Inflammatory macrophage treated with lipopolysaccharide for 1 hour (primary cell): ENCODE measurements around the gene MGA.

Experiments
- DNase-seq, 2 donors: peaks; one replicate each; pipeline ENCODE4 v3.0.0-alpha.2; 2020 to 2022

Gene MGA

GRCh38 chr15:41660235-41661077 lies at the start of gene MGA:
TSS of gene MGA (plus strand) at chr15:41660405.
- DNase-seq, result peak; percentile 89 to 92

GRCh38 chr15:41620536-41621199 lies 39.5 kb upstream of the MGA start:
- DNase-seq, result no peak

- DNase-seq, result peak; percentile 43 to 53
Measured at GRCh38 chr15:41621200-41622193, 38.7 kb upstream of the MGA start.

- no peak for DNase-seq
Measured at GRCh38 chr15:41622901-41623300, 37.3 kb upstream of the MGA start.

GRCh38 chr15:41627203-41627602 lies 33.0 kb upstream of the MGA start:
- DNase-seq, result no peak

- peak; percentile 69 to 91 for DNase-seq
Measured at GRCh38 chr15:41629463-41629862, 30.7 kb upstream of the MGA start.

GRCh38 chr15:41629883-41630282 lies 30.3 kb upstream of the MGA start:
- no peak for DNase-seq

- peak in 1 of 2 donors; percentile 18 for DNase-seq
Measured at GRCh38 chr15:41630616-41631217, 29.5 kb upstream of the MGA start.

GRCh38 chr15:41631880-41632470 lies 28.2 kb upstream of the MGA start:
- no peak for DNase-seq

GRCh38 chr15:41633609-41634008 lies 26.6 kb upstream of the MGA start:
- DNase-seq, result peak; percentile 11 to 19

- DNase-seq, result peak; percentile 69 to 75
Measured at GRCh38 chr15:41634072-41634626, 26.1 kb upstream of the MGA start.

GRCh38 chr15:41637086-41637485 lies 23.1 kb upstream of the MGA start:
- DNase-seq, result no peak

GRCh38 chr15:41640985-41641384 lies 19.2 kb upstream of the MGA start:
- no peak for DNase-seq

- peak; percentile 72 to 75 for DNase-seq
Measured at GRCh38 chr15:41647262-41647661, 12.9 kb upstream of the MGA start.

GRCh38 chr15:41648097-41648496 lies 12.1 kb upstream of the MGA start:
- no peak for DNase-seq

GRCh38 chr15:41648770-41649169 lies 11.4 kb upstream of the MGA start:
- no peak for DNase-seq

- DNase-seq, result no peak
Measured at GRCh38 chr15:41650806-41651205, 9.4 kb upstream of the MGA start.

- no peak for DNase-seq
Measured at GRCh38 chr15:41651373-41651772, 8.8 kb upstream of the MGA start.

- no peak for DNase-seq
Measured at GRCh38 chr15:41653760-41654159, 6.4 kb upstream of the MGA start.

- DNase-seq, result no peak
Measured at GRCh38 chr15:41655716-41656115, 4.5 kb upstream of the MGA start.

GRCh38 chr15:41656188-41656587 lies 4.0 kb upstream of the MGA start:
- DNase-seq, result no peak

GRCh38 chr15:41658689-41659088 lies 1.5 kb upstream of the MGA start:
- DNase-seq, result no peak
